Measurements from ENCODE around the gene ADAMTS17. TPM values are rescaled to one million over a fixed set of nuclear protein-coding genes. Genes with fewer than 3 reads are reported as not detected.

Gene ADAMTS17
- total and polyA plus RNA-seq, 4 donors: 0.28 to 46.9 (median 9.1) TPM

GRCh38 chr15:100150906-100151305 is 190.9 kb downstream of the ADAMTS17 start:
- H3K4me3 ChIP-seq (ENCODE audit: low read depth in 1 of 3, low read length in 3 of 3): no peak overlapping the region

More at GRCh38 chr15:100150906-100151305, 190.9 kb downstream of the ADAMTS17 start:
- H3K27me3 ChIP-seq (ENCODE audit: control insufficient read depth in 4 of 4, insufficient read depth in 4 of 4, low read length in 3 of 4): no peaks in the 10 kb centered on the region
- H3K9me3 ChIP-seq (ENCODE audit: control insufficient read depth in 4 of 4, low read length in 3 of 4): peaks cover 2 to 12% (median 11%) of the 10 kb centered on the region in 4 donors
- H3K4me1 ChIP-seq (ENCODE audit: control insufficient read depth in 4 of 4, insufficient read depth in 4 of 4, low read length in 3 of 4): peaks cover 0 to 7% (median 2%) of the 10 kb centered on the region in 4 donors
- DNase-seq (ENCODE audit: low spot score): no peak
- 93% methylated on average over 8 of the region's 8 CpGs for WGBS
- peaks cover 2 to 13% (median 7%) of the 10 kb centered on the region in 4 donors for H3K36me3 ChIP-seq (ENCODE audit: control insufficient read depth in 4 of 4, insufficient read depth in 3 of 4, low read depth in 1 of 4, low read length in 3 of 4)
- no peak overlapping the region for H3K9ac ChIP-seq (ENCODE audit: low read depth in 1 of 2, low read length in 2 of 2)
- TF ChIP-seq NR2F2 (IDR thresholded peaks at IDR 0.05) (no peak), YY1 (IDR thresholded peaks at IDR 0.05) (no peak), MAX (IDR thresholded peaks at IDR 0.05) (no peak), REST (IDR thresholded peaks at IDR 0.05) (no peak), ZBTB33 (IDR thresholded peaks at IDR 0.05) (no peak), FOXA2 (IDR thresholded peaks at IDR 0.05) (no peak), HNF4G (IDR thresholded peaks at IDR 0.05) (no peak), JUND (IDR thresholded peaks at IDR 0.05) (no peak), CTCF (IDR thresholded peaks at IDR 0.05; ENCODE audit: low read depth, low read length, missing input control) (no peak), RXRA (IDR thresholded peaks at IDR 0.05) (no peak), TAF1 (conservative IDR thresholded peaks at IDR 0.05) (no peak), GABPA (IDR thresholded peaks at IDR 0.05 in 1 of 2, conservative IDR thresholded peaks at IDR 0.05 in 1 of 2) (no peak), ATF3 (IDR thresholded peaks at IDR 0.05) (no peak), SP1 (IDR thresholded peaks at IDR 0.05) (no peak), FOXA1 (IDR thresholded peaks at IDR 0.05) (no peak), RAD21 (IDR thresholded peaks at IDR 0.05) (no peak)
- H3K27ac ChIP-seq (ENCODE audit: low read depth in 1 of 2, low read length in 2 of 2): no peak overlapping the region
